ENCODE measurements around the gene SCGB1A1.
"Not testable (repeated sequence)": the region's sequence is repeated elsewhere in the genome, so short reads cannot be mapped to it uniquely, and the experiment has no call there.

Gene SCGB1A1

GRCh38 chr11:62423012-62423411, 4.2 kb downstream of the SCGB1A1 start:
- DNase-seq: no peak

GRCh38 chr11:62427630-62428233, 8.9 kb downstream of the SCGB1A1 start:
- DNase-seq: no peak

DNA sequence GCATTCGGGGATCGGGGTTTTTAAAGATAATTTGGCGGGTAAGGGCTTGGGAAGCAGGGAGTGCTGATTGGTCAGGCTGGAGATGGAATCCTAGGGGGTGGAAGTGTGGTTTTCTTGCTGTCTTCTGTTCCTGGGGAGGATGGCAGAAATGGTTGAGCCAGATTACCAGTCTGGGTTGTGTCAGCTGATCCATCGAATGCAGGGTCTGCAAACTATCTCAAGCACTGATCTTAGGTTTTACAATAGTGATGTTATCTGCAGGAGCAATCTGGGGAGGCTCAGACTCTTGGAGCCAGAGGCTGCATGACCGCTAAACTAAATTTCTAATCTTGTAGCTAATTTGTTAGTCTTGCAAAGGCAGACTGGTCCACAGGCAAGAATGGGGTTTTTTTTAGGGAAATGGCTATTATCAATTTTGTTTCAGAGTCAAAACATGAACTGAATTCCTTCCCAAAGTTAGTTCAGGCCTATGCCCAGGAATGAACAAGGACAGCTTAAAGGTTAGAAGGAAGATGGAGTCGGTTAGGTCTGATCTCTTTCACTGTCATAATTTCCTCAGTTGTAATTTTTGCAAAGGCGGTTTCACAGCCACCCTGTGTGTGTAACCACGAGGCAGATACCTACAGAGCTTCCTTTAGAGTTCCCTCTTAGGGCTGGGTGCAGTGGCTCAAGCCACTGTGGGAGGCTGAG, 10.2 kb downstream of the SCGB1A1 start:
- no peak for DNase-seq

- no peak for DNase-seq
These were observed 11.6 kb downstream of the SCGB1A1 start for GRCh38 chr11:62430425-62430824.

DNA sequence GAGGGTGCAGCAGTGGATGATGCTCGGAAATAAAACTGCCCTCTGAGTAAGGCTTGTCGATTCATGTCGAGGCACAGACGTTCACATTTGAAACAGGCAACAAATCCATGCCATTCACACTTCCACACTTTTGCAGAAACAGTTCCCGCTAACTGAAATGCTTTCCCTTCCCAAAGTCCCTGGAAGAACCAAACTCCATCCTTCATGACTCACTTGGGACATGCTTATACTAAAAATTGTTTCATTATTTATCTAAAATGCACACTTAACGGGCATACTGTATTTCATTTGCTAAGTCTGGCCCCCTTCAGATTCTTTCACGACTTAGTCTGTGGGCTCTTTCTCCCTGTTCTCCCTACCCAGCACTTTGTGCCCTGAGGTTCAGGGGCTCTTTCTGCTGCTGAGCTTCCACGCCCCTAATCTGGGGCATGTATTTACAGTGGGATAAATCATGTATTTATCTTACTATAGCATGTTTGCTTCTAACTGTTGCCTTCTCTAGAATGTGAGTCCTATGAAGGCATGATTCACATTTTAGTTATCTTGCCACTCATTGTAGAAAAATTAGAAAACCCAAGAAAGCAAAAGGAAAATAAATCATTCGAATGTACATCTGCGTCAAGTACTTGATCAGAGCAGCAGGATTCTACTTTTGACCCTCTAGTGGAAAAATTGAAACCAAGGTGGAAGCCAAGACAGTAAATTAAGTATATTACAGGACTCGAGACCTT, 12.5 kb downstream of the SCGB1A1 start:
- no peak for DNase-seq

DNA sequence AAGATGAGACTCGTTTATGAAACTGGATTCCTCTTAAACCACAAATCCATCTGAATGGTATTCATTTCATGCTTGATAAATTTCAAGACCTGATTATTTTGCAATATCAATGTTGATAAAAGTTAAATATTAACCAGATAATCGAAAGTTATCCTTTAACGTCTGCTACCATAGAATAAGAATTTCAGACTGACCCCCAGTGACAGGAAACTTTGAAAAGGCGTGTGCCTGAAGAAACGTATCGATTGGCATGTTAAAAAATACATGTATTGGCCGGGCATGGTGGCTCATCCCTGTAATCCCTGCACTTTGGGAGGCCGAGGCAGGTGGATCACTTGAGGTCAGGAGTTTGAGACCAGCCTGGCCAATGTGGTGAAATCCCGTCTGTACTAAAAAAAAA, 13.9 kb downstream of the SCGB1A1 start:
- DNase-seq: no peak

DNA sequence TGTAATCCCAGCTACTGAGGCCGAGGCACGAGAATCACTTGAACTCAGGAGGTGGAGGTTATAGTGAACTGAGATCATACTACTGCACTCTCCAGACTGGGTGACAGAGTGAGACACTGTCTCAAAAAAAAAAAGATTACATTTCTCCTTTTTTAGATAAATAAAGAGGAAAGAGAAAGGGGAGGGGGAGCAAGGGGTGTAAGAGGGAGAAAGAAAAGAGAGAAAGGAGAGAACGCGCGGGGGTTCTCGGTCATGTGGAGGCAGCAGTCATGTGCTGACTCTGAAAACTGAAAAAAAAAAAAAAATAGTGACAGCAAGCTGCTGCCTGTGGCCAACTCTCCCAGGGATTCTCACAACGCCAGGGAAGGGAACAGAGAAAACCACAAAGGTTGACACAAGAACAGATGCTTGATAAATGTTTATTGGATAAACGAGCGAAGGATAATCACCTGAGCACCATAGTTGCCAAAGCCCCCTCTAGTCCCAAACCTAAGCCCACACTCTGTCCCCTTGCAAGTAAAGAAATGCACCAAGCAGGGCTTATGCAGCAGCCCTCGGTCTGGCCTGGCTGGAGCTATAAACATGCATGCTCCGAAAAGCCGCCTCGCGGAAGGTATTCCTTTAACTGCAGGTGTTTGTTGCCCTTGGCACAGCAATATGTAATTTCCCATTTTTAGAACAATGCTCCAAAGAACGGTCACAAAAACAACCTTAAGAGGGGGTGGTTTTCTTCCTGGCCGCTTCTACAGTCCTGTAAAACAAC, 14.5 kb downstream of the SCGB1A1 start:
- DNase-seq: no peak

DNA sequence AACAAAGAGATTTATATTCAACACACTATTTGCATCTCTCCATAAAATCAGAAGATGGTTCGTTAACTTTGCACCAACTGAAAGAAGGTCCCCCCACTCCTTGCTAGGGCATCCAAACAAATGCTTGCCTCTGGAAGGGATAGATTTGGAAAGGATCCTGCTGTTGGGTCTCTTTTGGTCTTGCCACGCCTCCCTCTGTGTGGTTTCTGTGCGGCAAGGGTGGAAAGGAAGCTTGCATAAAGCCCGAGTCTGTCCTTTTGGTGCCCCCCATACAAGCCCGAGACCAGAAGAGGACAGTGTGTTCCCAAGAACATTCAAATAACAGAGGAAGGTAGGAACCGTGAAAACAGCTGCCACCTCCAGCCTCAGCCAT, 15.1 kb downstream of the SCGB1A1 start:
- peak; percentile 14 for DNase-seq

DNA sequence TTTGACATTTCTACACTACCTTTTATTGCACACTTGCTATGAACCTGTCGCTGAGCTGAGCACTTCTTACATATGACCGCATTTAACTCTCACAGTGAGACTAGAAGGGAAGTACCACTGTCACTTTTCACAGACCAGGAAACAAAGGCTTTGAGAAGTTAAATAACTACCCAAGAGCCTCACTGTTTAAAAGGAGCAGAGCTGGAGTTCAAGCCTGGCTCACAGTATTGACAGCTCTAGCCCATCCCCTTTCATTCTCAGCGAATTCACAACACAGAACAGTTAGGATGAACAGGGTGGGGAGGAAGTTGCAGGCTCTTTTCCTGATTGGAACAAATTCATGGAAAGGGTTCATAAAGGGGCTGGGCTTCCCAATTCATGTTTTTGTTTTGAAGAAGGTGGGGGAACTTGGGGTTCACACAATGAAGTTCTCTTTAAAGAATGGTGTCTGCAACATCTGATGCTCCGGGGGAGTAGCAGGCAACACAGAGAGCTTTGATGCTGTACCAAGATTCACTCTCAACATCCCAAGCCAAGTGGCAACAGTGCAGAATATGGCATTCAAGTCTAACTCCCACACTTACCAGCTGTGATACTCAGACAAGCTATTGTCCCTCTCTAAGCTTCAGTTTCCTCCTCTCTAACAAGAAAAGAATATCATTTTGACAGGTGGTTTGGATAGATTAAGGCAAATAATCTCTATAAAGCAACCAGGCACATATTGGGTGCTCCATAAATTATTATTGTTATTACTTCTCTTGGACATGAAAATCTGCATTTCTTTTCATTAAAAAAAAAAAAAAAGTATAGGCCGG, 17.2 kb downstream of the SCGB1A1 start:
- DNase-seq: peak; percentile 55

- DNase-seq: no peak
These were observed 18.8 kb downstream of the SCGB1A1 start for GRCh38 chr11:62437616-62438015.

GRCh38 chr11:62438641-62439040, 19.8 kb downstream of the SCGB1A1 start:
- DNase-seq: no peak

DNA sequence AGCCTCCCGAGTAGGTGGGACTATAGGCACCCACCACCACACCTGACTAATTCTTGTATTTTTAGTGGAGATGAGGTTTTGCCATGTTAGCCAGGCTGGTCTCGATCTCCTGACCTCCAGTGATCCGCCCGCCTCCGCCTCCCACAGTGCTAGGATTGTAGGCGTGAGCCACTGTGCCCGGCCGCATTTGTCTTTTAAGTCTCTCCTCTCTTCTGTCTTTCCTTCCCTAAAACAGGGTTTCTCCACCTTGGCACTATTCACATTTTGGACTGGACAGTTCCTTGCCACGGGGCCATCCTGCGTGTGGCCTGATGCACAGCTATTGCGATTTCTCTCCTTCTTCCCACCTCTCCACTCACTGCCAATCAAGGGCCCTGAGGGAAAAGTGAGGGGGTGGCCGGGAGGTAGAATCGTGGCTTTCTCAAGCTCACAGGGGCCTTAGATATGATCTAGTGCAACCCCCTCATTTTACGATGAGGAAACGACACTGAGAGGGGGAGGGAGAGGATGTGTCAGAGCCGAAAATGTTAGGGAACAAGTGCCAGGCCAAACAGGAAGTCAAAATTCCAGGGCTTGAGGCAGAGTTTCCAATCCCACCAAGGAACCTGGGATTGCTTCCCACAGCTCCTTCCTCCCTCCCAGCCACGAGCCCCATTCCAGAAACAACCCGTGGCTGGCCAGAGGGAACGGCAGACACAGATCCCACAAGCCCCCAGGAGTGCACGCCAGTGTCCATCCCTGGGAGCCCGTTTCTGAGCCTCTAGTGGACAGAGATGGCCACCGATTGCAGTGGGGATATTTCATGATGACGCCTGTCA, 21.2 kb downstream of the SCGB1A1 start:
- DNase-seq: no peak

- no peak for DNase-seq
These were observed 24.8 kb downstream of the SCGB1A1 start for GRCh38 chr11:62443390-62444235.

GRCh38 chr11:62444236-62444833, 25.5 kb downstream of the SCGB1A1 start:
- DNase-seq: peak; percentile 84

DNA sequence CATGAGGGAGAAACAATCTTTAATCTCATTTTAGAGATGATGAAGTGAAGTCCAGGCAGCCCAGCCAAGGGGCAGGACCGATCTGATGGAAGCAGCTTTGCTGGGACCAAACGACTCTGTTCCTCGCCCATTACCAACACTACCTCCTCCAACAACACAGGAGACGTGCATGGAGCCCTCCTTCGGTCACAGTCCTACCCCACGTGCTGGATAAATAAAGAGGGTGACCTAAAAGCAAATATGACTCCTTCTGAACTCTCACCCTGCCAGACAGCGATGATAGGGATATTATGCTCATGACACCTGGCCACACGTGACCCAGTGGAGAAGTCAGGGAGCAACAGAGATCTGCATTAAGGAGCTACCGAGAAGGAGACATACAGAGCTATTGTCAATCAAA, 26.0 kb downstream of the SCGB1A1 start:
- DNase-seq: no peak

GRCh38 chr11:62445314-62445740, 26.5 kb downstream of the SCGB1A1 start:
- DNase-seq: no peak

- no peak for DNase-seq
These were observed 27.3 kb downstream of the SCGB1A1 start for GRCh38 chr11:62446091-62446490.

- no peak for DNase-seq
These were observed 30.6 kb downstream of the SCGB1A1 start for GRCh38 chr11:62449451-62449851.

DNA sequence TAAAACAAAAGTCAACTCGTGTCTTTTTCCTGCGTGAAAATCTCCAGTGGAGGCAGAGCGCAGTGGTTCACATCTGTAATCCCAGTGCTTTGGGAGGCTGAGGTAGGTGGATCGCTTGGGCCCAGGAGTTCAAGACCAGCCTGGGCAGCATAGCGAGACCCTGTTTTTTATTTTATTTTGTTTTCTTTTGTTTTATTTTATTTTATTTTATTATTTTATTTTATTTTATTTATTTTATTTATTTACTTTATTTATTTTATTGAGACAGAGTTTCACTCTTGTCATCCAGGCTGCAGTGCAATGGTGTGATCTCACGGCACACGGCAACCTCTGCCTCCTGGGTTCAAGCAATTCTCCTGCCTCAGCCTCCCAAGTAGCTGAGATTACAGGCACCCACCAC, 31.1 kb downstream of the SCGB1A1 start:
- not testable (repeated sequence) for DNase-seq
